Measurements from ENCODE around the gene DNAH17. TPM values are rescaled to one million over a fixed set of nuclear protein-coding genes. Genes with fewer than 3 reads are reported as not detected.

Gene DNAH17
- total RNA-seq, 2 donors from 2014 or later, result 0.87 to 6.9 TPM

- Histone ChIP-seq H3K36me3 (peaks cover 2 to 4% of the 10 kb centered on the region in 2 donors), H3K27ac (no peak overlapping the region)
- 69% methylated on average over 14 of the region's 14 CpGs for WGBS
These were observed 180.5 kb downstream of the DNAH17 start for GRCh38 chr17:78396441-78397337.

GRCh38 chr17:78395155-78395554, 182.0 kb downstream of the DNAH17 start:
- Histone ChIP-seq H3K4me1 (replicated peaks) (peaks cover 11% of the 10 kb centered on the region), H3K36me3 (peaks cover 2 to 4% of the 10 kb centered on the region in 2 donors), H3K9me3 (no peaks in the 10 kb centered on the region), H3K27me3 (replicated peaks; ENCODE audit: insufficient read depth) (no peaks in the 10 kb centered on the region), H3K27ac (no peak overlapping the region), H3K4me3 (no peak overlapping the region)
- intact Hi-C loops (cut with DNase I), result no loop called here
- DNase-seq (ENCODE audit: low spot score), result no peak
- TF ChIP-seq POLR2A (IDR thresholded peaks at IDR 0.05) (no peak), POLR2AphosphoS5 (IDR thresholded peaks at IDR 0.05) (no peak)
- WGBS, result 94% methylated on average over 2 of the region's 2 CpGs

More at GRCh38 chr17:78396441-78397337, 180.5 kb downstream of the DNAH17 start:
- TF ChIP-seq, protein P1, sequence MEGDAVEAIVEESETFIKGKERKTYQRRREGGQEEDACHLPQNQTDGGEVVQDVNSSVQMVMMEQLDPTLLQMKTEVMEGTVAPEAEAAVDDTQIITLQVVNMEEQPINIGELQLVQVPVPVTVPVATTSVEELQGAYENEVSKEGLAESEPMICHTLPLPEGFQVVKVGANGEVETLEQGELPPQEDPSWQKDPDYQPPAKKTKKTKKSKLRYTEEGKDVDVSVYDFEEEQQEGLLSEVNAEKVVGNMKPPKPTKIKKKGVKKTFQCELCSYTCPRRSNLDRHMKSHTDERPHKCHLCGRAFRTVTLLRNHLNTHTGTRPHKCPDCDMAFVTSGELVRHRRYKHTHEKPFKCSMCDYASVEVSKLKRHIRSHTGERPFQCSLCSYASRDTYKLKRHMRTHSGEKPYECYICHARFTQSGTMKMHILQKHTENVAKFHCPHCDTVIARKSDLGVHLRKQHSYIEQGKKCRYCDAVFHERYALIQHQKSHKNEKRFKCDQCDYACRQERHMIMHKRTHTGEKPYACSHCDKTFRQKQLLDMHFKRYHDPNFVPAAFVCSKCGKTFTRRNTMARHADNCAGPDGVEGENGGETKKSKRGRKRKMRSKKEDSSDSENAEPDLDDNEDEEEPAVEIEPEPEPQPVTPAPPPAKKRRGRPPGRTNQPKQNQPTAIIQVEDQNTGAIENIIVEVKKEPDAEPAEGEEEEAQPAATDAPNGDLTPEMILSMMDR (IDR thresholded peaks at IDR 0.05), result no peak
- H3K27me3 ChIP-seq (replicated peaks; ENCODE audit: insufficient read depth), result no peaks in the 10 kb centered on the region
- intact Hi-C loops (cut with DNase I), result no loop called here
- H3K4me3 ChIP-seq, result no peak overlapping the region
- no peaks in the 10 kb centered on the region for H3K9me3 ChIP-seq
- DNase-seq (ENCODE audit: low spot score), result no peak
- H3K4me1 ChIP-seq (replicated peaks), result peaks cover 11% of the 10 kb centered on the region

DNA sequence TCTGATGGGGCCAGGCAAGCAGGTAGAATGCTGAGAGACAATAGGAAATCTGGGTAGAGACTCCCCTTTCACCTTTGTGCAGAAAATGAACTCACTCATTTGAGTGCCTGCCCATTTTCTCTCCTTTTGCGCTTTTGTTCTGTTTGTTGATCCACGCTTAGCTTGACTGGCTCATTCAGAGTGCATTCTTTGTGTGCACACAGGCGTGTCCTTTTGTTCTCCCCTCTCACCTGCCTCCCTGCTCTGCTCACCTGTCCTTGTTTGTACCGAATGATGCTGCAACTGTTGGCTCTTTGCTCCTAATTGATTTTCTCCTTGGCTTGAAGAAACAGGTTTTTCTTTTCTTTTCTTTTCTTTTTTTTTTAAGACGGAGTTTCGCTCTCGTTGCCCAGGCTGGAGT, 183.0 kb downstream of the DNAH17 start:
- Histone ChIP-seq H3K36me3 (peaks cover 2 to 4% of the 10 kb centered on the region in 2 donors), H3K4me1 (replicated peaks) (peaks cover 11% of the 10 kb centered on the region), H3K9me3 (no peaks in the 10 kb centered on the region), H3K27ac (no peak overlapping the region), H3K27me3 (replicated peaks; ENCODE audit: insufficient read depth) (no peaks in the 10 kb centered on the region), H3K4me3 (no peak overlapping the region)
- DNase-seq (ENCODE audit: low spot score), result no peak
- WGBS, result 55% methylated on average over 7 of the region's 7 CpGs
- intact Hi-C loops (cut with DNase I), result no loop called here
- TF ChIP-seq POLR2A (IDR thresholded peaks at IDR 0.05), result no peak
- TF ChIP-seq, protein P1 (IDR thresholded peaks at IDR 0.05), result no peak
- no peak for TF ChIP-seq POLR2AphosphoS5 (IDR thresholded peaks at IDR 0.05)

GRCh38 chr17:78393575-78393974, 183.6 kb downstream of the DNAH17 start:
- intact Hi-C loops (cut with DNase I), result no loop called here
- 77% methylated on average over 4 of the region's 4 CpGs for WGBS
- TF ChIP-seq, protein P1 (IDR thresholded peaks at IDR 0.05), result no peak
- TF ChIP-seq POLR2A (IDR thresholded peaks at IDR 0.05), result no peak
- no peak for TF ChIP-seq POLR2AphosphoS5 (IDR thresholded peaks at IDR 0.05)
- no peak overlapping the region for H3K27ac ChIP-seq
- peaks cover 11% of the 10 kb centered on the region for H3K4me1 ChIP-seq (replicated peaks)
- H3K9me3 ChIP-seq, result no peaks in the 10 kb centered on the region
- H3K4me3 ChIP-seq, result no peak overlapping the region
- H3K27me3 ChIP-seq (replicated peaks; ENCODE audit: insufficient read depth), result no peaks in the 10 kb centered on the region
- DNase-seq (ENCODE audit: low spot score), result no peak
- no peaks in the 10 kb centered on the region for H3K36me3 ChIP-seq

- WGBS, result 94% methylated on average over 6 of the region's 6 CpGs
- no peak for DNase-seq (ENCODE audit: low spot score)
- H3K36me3 ChIP-seq, result no peaks in the 10 kb centered on the region
- no peaks in the 10 kb centered on the region for H3K27me3 ChIP-seq (replicated peaks; ENCODE audit: insufficient read depth)
- no peak overlapping the region for H3K27ac ChIP-seq
- no peak overlapping the region for H3K4me3 ChIP-seq
- H3K9me3 ChIP-seq, result no peaks in the 10 kb centered on the region
- TF ChIP-seq POLR2AphosphoS5 (IDR thresholded peaks at IDR 0.05), result no peak
- TF ChIP-seq, protein P1 (IDR thresholded peaks at IDR 0.05), result no peak
- TF ChIP-seq POLR2A (IDR thresholded peaks at IDR 0.05), result no peak
- H3K4me1 ChIP-seq (replicated peaks), result peaks cover 5% of the 10 kb centered on the region
- intact Hi-C loops (cut with DNase I), result no loop called here
These were observed 184.9 kb downstream of the DNAH17 start for GRCh38 chr17:78392295-78392694.
